NCI-H1436 (cell line): ENCODE measurements around the gene CNN3.

Source experiments
- DNase-seq: peaks from one replicate; lab custom pipeline; 2025; lab: John Stamatoyannopoulos, UW

The CNN3 gene

GRCh38 chr1:94926915-94927404 lies at the start of gene CNN3:
TSS of gene CNN3 (minus strand) at chr1:94927110. CDS start at chr1:94926894, 216 bp downstream.
- peak; percentile 93 for DNase-seq

GRCh38 chr1:94974824-94975223 lies 47.9 kb upstream of the CNN3 start:
- DNase-seq = no peak

GRCh38 chr1:94974241-94974640 lies 47.3 kb upstream of the CNN3 start:
- no peak for DNase-seq

- no peak for DNase-seq
Observed at GRCh38 chr1:94973309-94973922, 46.5 kb upstream of the CNN3 start.

GRCh38 chr1:94971491-94971924 lies 44.6 kb upstream of the CNN3 start:
- DNase-seq = no peak

GRCh38 chr1:94970783-94971182 lies 43.9 kb upstream of the CNN3 start:
- DNase-seq = no peak

GRCh38 chr1:94969137-94969536 lies 42.2 kb upstream of the CNN3 start:
- DNase-seq = no peak

GRCh38 chr1:94966033-94966432 lies 39.1 kb upstream of the CNN3 start:
- DNase-seq = no peak

- no peak for DNase-seq
Observed at GRCh38 chr1:94963864-94964263, 37.0 kb upstream of the CNN3 start.

- DNase-seq = no peak
Observed at GRCh38 chr1:94962409-94963265, 35.7 kb upstream of the CNN3 start.

GRCh38 chr1:94961988-94962387 lies 35.1 kb upstream of the CNN3 start:
- no peak for DNase-seq

GRCh38 chr1:94961582-94961981 lies 34.7 kb upstream of the CNN3 start:
- no peak for DNase-seq

- DNase-seq = no peak
Observed at GRCh38 chr1:94958081-94958480, 31.2 kb upstream of the CNN3 start.

GRCh38 chr1:94955767-94956632 lies 29.1 kb upstream of the CNN3 start:
- no peak for DNase-seq

GRCh38 chr1:94954263-94955220 lies 27.6 kb upstream of the CNN3 start:
- DNase-seq = no peak

- DNase-seq = no peak
Observed at GRCh38 chr1:94953746-94954145, 26.8 kb upstream of the CNN3 start.

- DNase-seq = no peak
Observed at GRCh38 chr1:94953107-94953506, 26.2 kb upstream of the CNN3 start.

GRCh38 chr1:94952539-94952938 lies 25.6 kb upstream of the CNN3 start:
- DNase-seq = no peak

- DNase-seq = no peak
Observed at GRCh38 chr1:94951509-94952208, 24.7 kb upstream of the CNN3 start.

GRCh38 chr1:94951046-94951445 lies 24.1 kb upstream of the CNN3 start:
- no peak for DNase-seq
